GM12892 (cell line): ENCODE data around the gene COLQ.

Source experiments
- POLR2A ChIP-seq: IDR thresholded peaks from 2 replicates; pipeline ENCODE4 v1.6.1; 2011; ENCODE audit warnings: low read depth, low read length, control low read depth
- POLR2AphosphoS5 ChIP-seq: IDR thresholded peaks from 2 replicates; pipeline ENCODE4 v1.6.1; 2011; ENCODE audit warnings: low read depth, low read length, control low read depth

DNA sequence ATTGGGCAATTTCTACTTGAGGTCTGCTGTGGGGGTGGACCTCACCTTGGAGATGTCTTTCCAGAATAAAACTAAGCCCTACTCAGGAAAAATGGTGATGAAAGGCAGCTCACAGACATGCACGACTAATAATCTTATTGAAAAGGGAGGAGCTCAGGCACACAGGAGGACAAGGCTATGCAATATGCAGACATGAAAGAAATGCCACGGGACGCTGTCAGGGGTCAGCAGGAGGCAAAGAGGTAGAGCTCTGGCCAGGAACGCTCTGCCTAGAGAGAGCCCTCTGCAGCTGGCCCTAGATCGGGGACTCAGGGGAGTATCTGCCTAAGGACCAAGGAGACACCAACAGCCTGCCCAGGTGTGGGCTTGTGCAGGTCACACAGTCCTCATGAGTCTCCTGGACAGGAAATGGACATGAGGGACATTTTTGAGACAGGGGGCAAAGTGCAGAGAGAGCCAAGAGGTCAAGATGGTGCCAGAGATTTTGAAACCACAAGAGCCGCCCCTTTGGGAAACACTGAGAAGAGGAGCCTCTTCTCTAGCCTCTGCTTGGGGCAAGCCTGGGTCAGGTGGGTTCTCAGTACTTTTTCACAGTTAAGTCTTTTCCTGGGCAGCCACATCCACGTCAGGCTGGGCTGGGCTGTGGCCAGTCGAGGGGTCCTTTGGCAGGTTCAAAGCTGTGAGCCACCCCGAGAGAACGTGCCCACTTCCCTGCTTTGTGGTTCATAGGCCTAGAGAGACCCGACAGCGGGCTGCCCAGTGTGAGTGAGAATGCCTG, 70.9 kb downstream of the COLQ start:
- no peak for TF ChIP-seq POLR2A
- no peak for TF ChIP-seq POLR2AphosphoS5
